Stimulated activated CD8-positive, alpha-beta memory T cell treated with anti-CD3 and anti-CD28 coated beads, Interleukin-12 subunit alpha, Interleukin-12 subunit beta, amount 100 ng/mL, for 4 hours (primary cell): ENCODE measurements around the gene HNRNPDL.
A peak's percentile ranks its signal among the peaks of the same experiment; 100 is the strongest.
"Not testable (repeated sequence)": the region's sequence is repeated elsewhere in the genome, so short reads cannot be mapped to it uniquely, and the experiment has no call there.

Source experiments
- DNase-seq: peaks from one replicate; pipeline ENCODE4 v3.0.0-alpha.2; 2020; ENCODE audit warnings: low read depth

HNRNPDL gene

GRCh38 chr4:82386312-82386711, 44.0 kb downstream of the HNRNPDL start:
- not testable (repeated sequence) for DNase-seq

DNA sequence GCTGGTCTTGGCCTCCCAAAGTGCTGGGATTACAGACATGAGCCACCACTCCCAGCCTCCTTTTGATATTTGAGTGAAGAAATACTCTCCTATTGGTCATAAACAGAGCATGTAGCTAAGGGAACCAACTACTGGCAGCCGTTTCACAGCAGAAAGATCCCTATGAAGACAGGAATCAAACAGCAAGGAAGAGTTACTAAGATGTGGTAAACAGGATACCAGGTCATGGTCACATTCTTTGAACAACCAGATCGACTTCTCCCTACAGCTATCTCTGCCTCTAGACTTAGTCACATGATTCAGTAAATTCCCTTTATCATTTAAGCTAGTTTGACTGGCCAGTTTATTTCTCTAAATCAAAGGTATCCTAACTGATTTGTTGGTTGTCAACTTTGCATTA, 47.5 kb downstream of the HNRNPDL start:
- DNase-seq: no peak

GRCh38 chr4:82381661-82382296, 48.5 kb downstream of the HNRNPDL start:
- no peak for DNase-seq

DNA sequence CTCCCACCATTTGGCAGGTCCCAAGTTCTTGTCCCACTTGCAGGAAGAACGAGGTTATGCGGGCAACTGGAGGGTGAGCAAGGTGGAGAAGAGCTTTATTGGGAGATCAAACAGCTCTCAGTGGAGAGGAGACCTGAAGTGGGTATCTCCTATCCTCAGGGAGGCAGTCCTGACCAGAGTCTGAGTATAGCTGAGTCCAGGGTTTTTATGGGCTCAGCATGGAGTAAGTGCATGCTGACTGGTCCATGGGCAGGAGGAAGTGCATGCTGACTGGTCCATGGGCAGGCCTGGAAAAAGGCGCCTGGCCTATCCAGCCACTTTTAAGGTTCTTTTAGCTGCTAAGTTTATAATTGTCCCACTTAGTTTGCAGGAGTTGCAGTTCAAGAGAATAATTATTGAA, 49.0 kb downstream of the HNRNPDL start:
- DNase-seq: no peak

GRCh38 chr4:82380831-82381230, 49.4 kb downstream of the HNRNPDL start:
- no peak for DNase-seq

DNA sequence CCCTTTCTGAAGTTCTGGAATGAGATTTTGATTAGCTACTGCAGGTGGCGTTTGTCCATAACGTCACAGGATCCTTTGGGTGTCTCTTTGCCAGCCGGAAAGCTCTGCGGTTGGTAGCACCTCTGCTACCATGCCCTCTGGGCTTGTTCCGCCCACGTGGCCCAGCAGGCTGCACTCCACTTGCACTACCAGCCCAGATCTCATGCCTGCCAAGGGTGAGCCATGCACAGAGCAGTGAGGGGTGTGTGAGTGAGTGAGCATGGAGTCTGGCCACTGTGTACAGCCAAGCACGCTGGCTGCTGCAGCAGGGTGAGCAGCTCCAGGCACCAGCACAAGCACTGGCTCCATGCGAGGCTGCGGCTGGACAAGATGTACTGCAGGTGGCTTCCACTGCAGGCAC, 49.9 kb downstream of the HNRNPDL start:
- DNase-seq: no peak

DNA sequence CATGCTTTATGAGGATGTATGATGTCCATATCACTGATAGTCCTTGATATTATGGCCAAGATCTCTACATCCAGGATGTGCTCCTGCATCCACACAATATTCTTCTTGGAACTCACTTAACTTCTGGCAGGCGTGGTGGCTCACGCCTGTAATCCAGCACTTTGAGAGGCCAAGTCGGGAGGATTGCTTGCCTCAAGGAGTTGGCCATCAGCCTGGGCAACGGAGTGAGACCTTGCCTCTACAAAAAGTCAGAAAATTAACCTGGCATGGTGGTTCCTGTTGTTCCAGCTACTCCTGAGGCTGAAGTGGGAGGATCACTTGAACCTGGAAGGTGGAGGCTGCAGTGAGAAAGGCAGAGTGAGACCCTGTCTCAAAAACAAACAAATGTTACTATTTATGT, 54.2 kb downstream of the HNRNPDL start:
- no peak for DNase-seq

DNA sequence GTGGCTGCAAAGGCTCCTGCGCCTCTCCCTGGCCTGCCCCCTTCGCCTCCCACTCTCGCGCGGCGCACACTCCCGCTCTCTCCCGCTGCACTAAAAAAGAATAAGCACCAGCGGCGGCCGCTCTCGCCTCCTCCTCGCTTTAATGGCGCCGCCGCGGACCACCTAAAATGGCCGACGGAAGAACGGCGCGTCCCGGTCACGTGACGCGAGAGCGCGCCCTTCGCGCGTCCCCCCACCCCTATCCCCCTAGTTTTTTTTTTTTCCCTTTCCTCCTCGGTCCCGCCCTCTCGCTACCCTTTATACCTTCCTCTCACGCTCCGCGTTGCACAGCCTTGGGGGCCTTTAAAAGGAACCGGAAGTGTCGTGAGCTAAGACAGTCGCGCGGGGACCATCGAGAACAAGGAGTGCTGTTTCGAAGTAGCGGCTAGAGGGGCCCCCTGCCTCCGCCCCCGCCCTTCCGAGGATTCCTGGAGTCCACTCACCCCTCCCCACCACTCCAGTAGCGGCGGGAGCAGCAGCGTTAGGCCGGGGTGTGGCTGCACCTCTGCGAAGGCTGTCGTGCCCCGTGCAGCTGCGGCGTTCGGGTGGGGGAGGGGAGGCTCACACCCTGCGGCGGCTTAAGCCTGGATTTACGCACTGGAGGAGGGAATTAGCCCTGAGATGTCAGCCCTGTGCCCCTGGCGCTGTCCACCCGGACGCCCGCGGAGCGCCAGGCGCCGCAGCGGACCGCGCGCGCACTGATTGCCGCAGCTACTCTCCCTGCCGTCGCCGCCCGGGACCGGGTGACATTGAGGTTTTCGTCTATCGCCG, 56.2 kb downstream of the HNRNPDL start, which contains the start of gene HNRNPD:
TSS of gene HNRNPD (minus strand) at position 176 of the 810 bp plus-strand sequence. CDS start 313 bp downstream, outside the sequence.
- peak; percentile 82 for DNase-seq

- no peak for DNase-seq
These were observed 56.8 kb downstream of the HNRNPDL start for GRCh38 chr4:82373486-82373815.
